H1 (cell line): ENCODE measurements around the gene GLIS2.

Experiments used
- BRCA1 ChIP-seq: IDR thresholded peaks from 2 replicates; pipeline ENCODE4 v1.6.1; 2012; ENCODE audit warnings: low read depth, low read length, improper control_type of control experiment
- CHD2 ChIP-seq: IDR thresholded peaks from 2 replicates; pipeline ENCODE4 v1.6.1; 2012; ENCODE audit warnings: low read length, improper control_type of control experiment
- CREB1 ChIP-seq: IDR thresholded peaks from 2 replicates; pipeline ENCODE4 v1.6.1; 2012; ENCODE audit warnings: inconsistent platforms
- EGR1 ChIP-seq: IDR thresholded peaks from 2 replicates; pipeline ENCODE4 v1.6.1; 2011; ENCODE audit warnings: low read depth, low read length, borderline replicate concordance
- EP300 ChIP-seq, 2 experiments: IDR thresholded peaks; 1 replicate in 1 of 2; 2 replicates in 1 of 2; pipeline ENCODE4 v1.6.1; 2011 to 2012; ENCODE audit warnings: low read depth in 2 of 2, low read length in 2 of 2, mild to moderate bottlenecking in 2 of 2, borderline replicate concordance in 1 of 2, inconsistent platforms in 1 of 2, moderate library complexity in 1 of 2
- GABPA ChIP-seq: IDR thresholded peaks from 2 replicates; pipeline ENCODE4 v1.6.1; 2011; ENCODE audit warnings: mild to moderate bottlenecking, low read length, moderate library complexity, borderline replicate concordance; ENCODE audit not compliant: insufficient read depth
- HDAC2 ChIP-seq, 2 experiments: fragments of 300-600 bp in 1 of 2; sonication (generic) in 1 of 2; IDR thresholded peaks; 2 replicates each; pipeline ENCODE4 v1.6.1; 2011 to 2012; ENCODE audit warnings: low read depth in 2 of 2, low read length in 2 of 2, mild to moderate bottlenecking in 2 of 2, moderate library complexity in 2 of 2, borderline replicate concordance in 1 of 2, inconsistent platforms in 1 of 2
- RAD21 ChIP-seq, 2 experiments: IDR thresholded peaks in 1 of 2; conservative IDR thresholded peaks in 1 of 2; 2 replicates each; pipeline ENCODE4 v1.6.1; 2011; ENCODE audit warnings: low read depth in 2 of 2, low read length in 2 of 2, improper control_type of control experiment in 1 of 2, inconsistent platforms in 1 of 2, mild to moderate bottlenecking in 1 of 2, moderate library complexity in 1 of 2
- RNF2 ChIP-seq: fragments of 200-900, 300-1000 bp; sonication (generic); IDR thresholded peaks from 2 replicates; pipeline ENCODE4 v1.7.1; 2016; ENCODE audit warnings: borderline replicate concordance, low read depth, mild to moderate bottlenecking, antibody characterized with exemption, low read length; ENCODE audit not compliant: poor library complexity, severe bottlenecking; ENCODE audit errors: missing control alignments
- SIN3A ChIP-seq, 2 experiments: IDR thresholded peaks in 1 of 2; conservative IDR thresholded peaks in 1 of 2; 2 replicates each; pipeline ENCODE4 v1.6.1; 2011 to 2012; ENCODE audit warnings: low read length in 2 of 2, improper control_type of control experiment in 1 of 2, low read depth in 1 of 2, mild to moderate bottlenecking in 1 of 2
- YY1 ChIP-seq: IDR thresholded peaks from 2 replicates; pipeline ENCODE4 v1.6.1; 2011; ENCODE audit warnings: low read depth, mild to moderate bottlenecking, low read length
- TF ChIP-seq, protein P1 (sequence below), 3 experiments: IDR thresholded peaks; 1 replicate in 2 of 3; 2 replicates in 1 of 3; pipeline versions ENCODE4 v1.5.1 to v1.6.1; 2011; ENCODE audit warnings: low read length in 3 of 3, mild to moderate bottlenecking in 3 of 3, inconsistent platforms in 2 of 3, low read depth in 1 of 3, moderate library complexity in 1 of 3; ENCODE audit not compliant: insufficient read depth in 1 of 3; ENCODE audit errors: control extremely low read depth in 1 of 3
- TF ChIP-seq, protein P2 (sequence below): IDR thresholded peaks from 2 replicates; pipeline ENCODE4 v1.6.1; 2012; ENCODE audit warnings: inconsistent platforms
- TF ChIP-seq, protein P3 (sequence below): IDR thresholded peaks from 2 replicates; pipeline ENCODE4 v1.6.1; 2011; ENCODE audit warnings: low read depth, mild to moderate bottlenecking, low read length; ENCODE audit not compliant: insufficient read depth

DNA sequence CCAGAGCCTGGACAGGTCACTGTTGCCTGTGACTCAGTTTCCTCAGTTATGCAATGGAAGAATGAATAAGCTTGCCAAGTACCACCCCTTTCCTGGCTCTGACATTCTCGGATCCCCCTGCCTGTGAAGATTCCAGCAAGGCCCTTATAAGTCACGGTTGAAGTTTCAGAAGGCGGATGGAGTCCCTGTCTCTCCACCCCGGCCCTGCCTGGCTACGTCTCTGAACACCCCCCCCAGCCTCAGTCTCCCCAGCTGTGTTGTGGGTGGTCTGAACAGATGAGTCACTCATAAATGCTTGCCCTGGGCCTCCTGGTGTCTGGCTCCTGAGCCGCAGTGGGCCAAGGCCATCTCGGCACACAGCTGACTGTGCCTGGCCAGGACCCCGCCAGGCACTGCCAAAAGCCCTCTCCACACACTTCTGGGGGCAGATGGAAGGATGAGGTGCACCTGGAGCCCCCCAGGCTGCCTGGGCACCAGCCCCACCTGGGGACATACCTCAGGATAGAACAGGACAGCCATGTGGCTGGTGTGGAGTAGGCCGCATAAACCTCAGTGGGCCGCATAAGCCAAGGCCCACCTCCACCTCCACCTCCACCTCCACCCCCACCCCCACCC lies 71.2 kb downstream of the GLIS2 start:
- TF ChIP-seq, protein P1, sequence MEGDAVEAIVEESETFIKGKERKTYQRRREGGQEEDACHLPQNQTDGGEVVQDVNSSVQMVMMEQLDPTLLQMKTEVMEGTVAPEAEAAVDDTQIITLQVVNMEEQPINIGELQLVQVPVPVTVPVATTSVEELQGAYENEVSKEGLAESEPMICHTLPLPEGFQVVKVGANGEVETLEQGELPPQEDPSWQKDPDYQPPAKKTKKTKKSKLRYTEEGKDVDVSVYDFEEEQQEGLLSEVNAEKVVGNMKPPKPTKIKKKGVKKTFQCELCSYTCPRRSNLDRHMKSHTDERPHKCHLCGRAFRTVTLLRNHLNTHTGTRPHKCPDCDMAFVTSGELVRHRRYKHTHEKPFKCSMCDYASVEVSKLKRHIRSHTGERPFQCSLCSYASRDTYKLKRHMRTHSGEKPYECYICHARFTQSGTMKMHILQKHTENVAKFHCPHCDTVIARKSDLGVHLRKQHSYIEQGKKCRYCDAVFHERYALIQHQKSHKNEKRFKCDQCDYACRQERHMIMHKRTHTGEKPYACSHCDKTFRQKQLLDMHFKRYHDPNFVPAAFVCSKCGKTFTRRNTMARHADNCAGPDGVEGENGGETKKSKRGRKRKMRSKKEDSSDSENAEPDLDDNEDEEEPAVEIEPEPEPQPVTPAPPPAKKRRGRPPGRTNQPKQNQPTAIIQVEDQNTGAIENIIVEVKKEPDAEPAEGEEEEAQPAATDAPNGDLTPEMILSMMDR (IDR thresholded peaks at IDR 0.05; ENCODE audit: control extremely low read depth in 1 of 3, insufficient read depth in 1 of 3, low read depth in 1 of 3, low read length in 3 of 3): no peak
- TF ChIP-seq YY1 (no peak), EGR1 (no peak), CREB1 (no peak), EP300 (IDR thresholded peaks at IDR 0.05; ENCODE audit: borderline replicate concordance in 1 of 2, low read depth in 2 of 2, low read length in 2 of 2) (no peak), CHD2 (no peak), RNF2 (no peak), BRCA1 (no peak), RAD21 (IDR thresholded peaks at IDR 0.05 in 1 of 2, conservative IDR thresholded peaks at IDR 0.05 in 1 of 2; ENCODE audit: low read depth in 2 of 2, low read length in 2 of 2) (no peak), HDAC2 (IDR thresholded peaks at IDR 0.05; ENCODE audit: borderline replicate concordance in 1 of 2, low read depth in 2 of 2, low read length in 2 of 2) (no peak), GABPA (no peak), SIN3A (conservative IDR thresholded peaks at IDR 0.05 in 1 of 2, IDR thresholded peaks at IDR 0.05 in 1 of 2; ENCODE audit: low read depth in 1 of 2, low read length in 2 of 2) (no peak)
- TF ChIP-seq, protein P2, sequence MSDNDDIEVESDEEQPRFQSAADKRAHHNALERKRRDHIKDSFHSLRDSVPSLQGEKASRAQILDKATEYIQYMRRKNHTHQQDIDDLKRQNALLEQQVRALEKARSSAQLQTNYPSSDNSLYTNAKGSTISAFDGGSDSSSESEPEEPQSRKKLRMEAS: no peak
- TF ChIP-seq, protein P3, sequence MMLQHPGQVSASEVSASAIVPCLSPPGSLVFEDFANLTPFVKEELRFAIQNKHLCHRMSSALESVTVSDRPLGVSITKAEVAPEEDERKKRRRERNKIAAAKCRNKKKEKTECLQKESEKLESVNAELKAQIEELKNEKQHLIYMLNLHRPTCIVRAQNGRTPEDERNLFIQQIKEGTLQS: no peak
